ENCODE measurements around the gene RDH13. TPM values are rescaled to one million over a fixed set of nuclear protein-coding genes. Genes with fewer than 3 reads are reported as not detected.
A peak's percentile ranks its signal among the peaks of the same experiment; 100 is the strongest.
"Not testable (repeated sequence)": the region's sequence is repeated elsewhere in the genome, so short reads cannot be mapped to it uniquely, and the experiment has no call there.

Gene RDH13
- total and polyA plus RNA-seq, 12 donors: 21.4 to 72.0 (median 53.2) TPM

GRCh38 chr19:55036058-55036457 lies 26.9 kb downstream of the RDH13 start:
- no peak for DNase-seq
- no peaks in the 10 kb centered on the region for H3K4me1 ChIP-seq
- H3K9me3 ChIP-seq: no peaks in the 10 kb centered on the region
- TF ChIP-seq, protein P1, sequence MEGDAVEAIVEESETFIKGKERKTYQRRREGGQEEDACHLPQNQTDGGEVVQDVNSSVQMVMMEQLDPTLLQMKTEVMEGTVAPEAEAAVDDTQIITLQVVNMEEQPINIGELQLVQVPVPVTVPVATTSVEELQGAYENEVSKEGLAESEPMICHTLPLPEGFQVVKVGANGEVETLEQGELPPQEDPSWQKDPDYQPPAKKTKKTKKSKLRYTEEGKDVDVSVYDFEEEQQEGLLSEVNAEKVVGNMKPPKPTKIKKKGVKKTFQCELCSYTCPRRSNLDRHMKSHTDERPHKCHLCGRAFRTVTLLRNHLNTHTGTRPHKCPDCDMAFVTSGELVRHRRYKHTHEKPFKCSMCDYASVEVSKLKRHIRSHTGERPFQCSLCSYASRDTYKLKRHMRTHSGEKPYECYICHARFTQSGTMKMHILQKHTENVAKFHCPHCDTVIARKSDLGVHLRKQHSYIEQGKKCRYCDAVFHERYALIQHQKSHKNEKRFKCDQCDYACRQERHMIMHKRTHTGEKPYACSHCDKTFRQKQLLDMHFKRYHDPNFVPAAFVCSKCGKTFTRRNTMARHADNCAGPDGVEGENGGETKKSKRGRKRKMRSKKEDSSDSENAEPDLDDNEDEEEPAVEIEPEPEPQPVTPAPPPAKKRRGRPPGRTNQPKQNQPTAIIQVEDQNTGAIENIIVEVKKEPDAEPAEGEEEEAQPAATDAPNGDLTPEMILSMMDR (IDR thresholded peaks at IDR 0.05): no peak
- ATAC-seq: no peak
- intact Hi-C loops (cut with DNase I): no loop called here
- 82 to 92% methylated on average over 2 of the region's 2 CpGs for whole genome bisulfite sequencing, 2 donors
- no peaks in the 10 kb centered on the region for H3K27me3 ChIP-seq
- H3K36me3 ChIP-seq: peaks cover 0 to 10% (median 1%) of the 10 kb centered on the region in 9 donors
- no peak overlapping the region for H3K27ac ChIP-seq
- no peak overlapping the region for H3K4me3 ChIP-seq

- intact Hi-C loops (cut with DNase I): no loop called here
- TF ChIP-seq, protein P1 (IDR thresholded peaks at IDR 0.05): no peak
Measured at GRCh38 chr19:55034751-55035150, 28.2 kb downstream of the RDH13 start.

DNA sequence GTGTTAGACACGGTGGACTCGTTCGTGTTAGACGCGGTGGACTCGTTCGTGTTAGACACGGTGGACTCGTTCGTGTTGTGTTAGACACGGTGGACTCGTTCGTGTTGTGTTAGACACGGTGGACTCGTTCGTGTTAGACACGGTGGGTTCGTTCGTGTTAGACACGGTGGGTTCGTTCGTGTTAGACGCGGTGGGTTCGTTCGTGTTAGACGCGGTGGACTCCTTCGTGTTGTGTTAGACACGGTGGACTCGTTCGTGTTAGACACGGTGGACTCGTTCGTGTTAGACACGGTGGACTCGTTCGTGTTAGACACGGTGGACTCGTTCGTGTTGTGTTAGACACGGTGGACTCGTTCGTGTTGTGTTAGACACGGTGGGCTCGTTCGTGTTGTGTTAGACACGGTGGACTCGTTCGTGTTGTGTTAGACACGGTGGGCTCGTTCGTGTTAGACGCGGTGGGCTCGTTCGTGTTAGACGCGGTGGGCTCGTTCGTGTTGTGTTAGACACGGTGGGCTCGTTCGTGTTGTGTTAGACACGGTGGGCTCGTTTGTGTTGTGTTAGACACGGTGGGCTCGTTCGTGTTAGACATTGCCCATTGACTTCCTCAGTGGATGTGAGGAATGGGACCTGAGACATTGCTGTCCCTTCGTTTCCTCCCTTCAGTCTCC lies 29.8 kb downstream of the RDH13 start:
- H3K9me3 ChIP-seq; H3K27ac ChIP-seq; intact Hi-C loops (cut with DNase I); H3K27me3 ChIP-seq; H3K4me1 ChIP-seq; H3K36me3 ChIP-seq; ATAC-seq; DNase-seq; H3K4me3 ChIP-seq: not testable (repeated sequence)
- WGBS, 2 donors: 93 to 95% methylated on average over 70 of the region's 70 CpGs

More at GRCh38 chr19:55034751-55035150, 28.2 kb downstream of the RDH13 start:
- no peaks in the 10 kb centered on the region for H3K9me3 ChIP-seq
- no peaks in the 10 kb centered on the region for H3K4me1 ChIP-seq
- H3K27me3 ChIP-seq: no peaks in the 10 kb centered on the region
- WGBS, 2 donors: 93 to 94% methylated on average over 13 of the region's 13 CpGs
- DNase-seq: no peak
- no peak overlapping the region for H3K4me3 ChIP-seq
- ATAC-seq: peak in 2 of 8 donors; percentile 11 to 35
- H3K27ac ChIP-seq: no peak overlapping the region
- no peaks in the 10 kb centered on the region for H3K36me3 ChIP-seq

- Histone ChIP-seq H3K27me3 (no peaks in the 10 kb centered on the region), H3K9me3 (peaks cover 0 to 4% (median 0%) of the 10 kb centered on the region in 11 donors), H3K36me3 (no peaks in the 10 kb centered on the region), H3K4me1 (no peaks in the 10 kb centered on the region), H3K27ac (no peak overlapping the region), H3K4me3 (no peak overlapping the region)
- DNase-seq (no peak), ATAC-seq (peak in 1 of 8 donors; percentile 38)
- 84 to 85% methylated on average over 22 of the region's 22 CpGs for WGBS, 2 donors
- TF ChIP-seq, protein P1 (IDR thresholded peaks at IDR 0.05): no peak
- intact Hi-C loops (cut with DNase I): no loop called here
Measured at GRCh38 chr19:55032170-55032800, 30.7 kb downstream of the RDH13 start.

DNA sequence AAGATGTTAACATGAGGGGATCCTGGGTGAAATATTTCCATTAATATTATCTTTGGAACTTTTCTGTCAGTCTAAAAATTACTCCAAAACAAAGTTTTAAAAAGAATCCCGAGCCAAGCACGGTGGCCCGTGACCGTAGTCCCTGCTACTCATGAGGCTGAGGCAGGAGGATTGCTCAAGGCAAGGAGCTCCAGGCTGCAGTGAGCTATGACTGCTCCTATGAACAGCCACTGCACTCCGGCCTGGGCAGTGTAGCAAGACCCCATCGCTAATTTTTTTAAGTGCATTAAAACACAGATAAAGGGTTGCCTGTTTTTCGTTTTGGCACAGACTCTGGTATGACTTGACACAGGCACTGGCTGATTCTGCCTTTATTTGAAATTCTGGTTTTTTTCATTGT lies 31.8 kb downstream of the RDH13 start:
- no peak overlapping the region for H3K27ac ChIP-seq
- TF ChIP-seq, protein P1 (IDR thresholded peaks at IDR 0.05): no peak
- peaks cover 0 to 4% (median 0%) of the 10 kb centered on the region in 11 donors for H3K9me3 ChIP-seq
- no peak overlapping the region for H3K4me3 ChIP-seq
- no peak for ATAC-seq
- 83 to 85% methylated on average over 7 of the region's 7 CpGs for WGBS, 2 donors
- H3K36me3 ChIP-seq: no peaks in the 10 kb centered on the region
- no peaks in the 10 kb centered on the region for H3K27me3 ChIP-seq
- intact Hi-C loops (cut with DNase I): no loop called here
- no peaks in the 10 kb centered on the region for H3K4me1 ChIP-seq
- no peak for DNase-seq
